ENCODE measurements around the gene PLCB1. TPM values are rescaled to one million over a fixed set of nuclear protein-coding genes. Genes with fewer than 3 reads are reported as not detected.

PLCB1 gene
- total and polyA plus RNA-seq, 2 of the 4 experiments (the other 2 are of a cell fraction) = 5.6 to 16.1 TPM

GRCh38 chr20:8647961-8648441 lies 515.9 kb downstream of the PLCB1 start:
- ChIA-PET POLR2A (ENCODE audit: unreplicated experiment) (no interaction called here), CTCF (no interaction called here)
- Histone ChIP-seq H3K23ac (ENCODE audit: low read depth, low read length) (no peak overlapping the region), H4K8ac (ENCODE audit: low read depth in 2 of 2, low read length in 2 of 2) (peak overlapping the region; percentile 2 to 73; a peak in 3 of 4 replicates), H2BK120ac (ENCODE audit: low read depth, low read length) (peak overlapping the region; percentile 58), H4K20me1 (ENCODE audit: insufficient read depth, low read length) (no peaks in the 10 kb centered on the region), H3K79me1 (ENCODE audit: low read depth in 1 of 2, low read length in 2 of 2) (no peaks in the 10 kb centered on the region), H3K4me2 (ENCODE audit: low read depth, low read length) (no peak overlapping the region), H3K27me3 (ENCODE audit: control insufficient read depth, insufficient read depth, low read length) (no peaks in the 10 kb centered on the region), H3K9me1 (ENCODE audit: insufficient read depth, low read length) (no peaks in the 10 kb centered on the region), H4K91ac (ENCODE audit: insufficient read depth, low read depth, low read length) (peak overlapping the region; percentile 78), H2AFZ (replicated peaks; ENCODE audit: low read length, poor library complexity) (no peak overlapping the region), H2BK5ac (ENCODE audit: low read depth, low read length, poor library complexity, severe bottlenecking) (no peak overlapping the region), H3K18ac (ENCODE audit: low read depth, low read length) (peak overlapping the region; percentile 24; the same call in 1 of the 2 replicates), H2AK9ac (replicated peaks; ENCODE audit: low read depth, low read length, poor library complexity) (no peak overlapping the region), H3K56ac (ENCODE audit: extremely low read depth, insufficient read depth, low read length) (no peak overlapping the region), H2AK5ac (ENCODE audit: low read depth, low read length) (peak overlapping the region; percentile 66; the same call in 1 of the 2 replicates), H3K36me3 (ENCODE audit: control insufficient read depth, insufficient read depth, low read length) (no peaks in the 10 kb centered on the region), H3K4ac (ENCODE audit: low read depth, low read length) (peak overlapping the region; percentile 45), H2BK20ac (ENCODE audit: low read depth, low read length) (peak overlapping the region; percentile 27), H3K9ac (ENCODE audit: low read depth, low read length) (no peak overlapping the region), H3K27ac (ENCODE audit: insufficient read depth, low read length) (no peak overlapping the region), H4K5ac (ENCODE audit: low read depth, low read length) (no peak overlapping the region), H3K9me3 (ENCODE audit: control insufficient read depth, insufficient read depth, low read length) (no peaks in the 10 kb centered on the region), H3K4me3 (ENCODE audit: insufficient read depth, low read depth, low read length) (no peak overlapping the region), H3K14ac (replicated peaks; ENCODE audit: low read depth, low read length) (peak overlapping the region; percentile 31; the same call in 1 of the 2 replicates), H2BK15ac (ENCODE audit: low read depth, low read length) (no peak overlapping the region), H3K4me1 (ENCODE audit: control insufficient read depth, insufficient read depth, low read length) (peaks cover 2% of the 10 kb centered on the region; the same call in 1 of the 2 replicates)
- in situ Hi-C loops (cut with MboI; ENCODE audit: low sequenced_read_pairs) (no loop called here), dilution Hi-C loops (cut with HindIII; ENCODE audit: low sequenced_read_pairs, unreplicated experiment) (no loop called here), intact Hi-C loops (cut with micrococcal nuclease) (no loop called here)
- TF ChIP-seq BHLHE40 (IDR thresholded peaks at IDR 0.05; ENCODE audit: low read depth, low read length) (no peak), MAZ (IDR thresholded peaks at IDR 0.05; ENCODE audit: borderline replicate concordance, low read depth, low read length) (no peak), CTCF (conservative IDR thresholded peaks at IDR 0.05; ENCODE audit: low read depth, low read length) (no peak), ELK1 (IDR thresholded peaks at IDR 0.05; ENCODE audit: borderline replicate concordance, low read depth, low read length) (no peak), USF2 (IDR thresholded peaks at IDR 0.05; ENCODE audit: low read depth, low read length) (no peak), MAFK (IDR thresholded peaks at IDR 0.05; ENCODE audit: low read depth, low read length) (no peak), RCOR1 (IDR thresholded peaks at IDR 0.05; ENCODE audit: insufficient replicate concordance, low read length) (no peak), POLR2A (IDR thresholded peaks at IDR 0.05; ENCODE audit: low read depth, low read length) (no peak)
- WGBS, 2 experiments (ENCODE audit: extremely low coverage in 2 of 2, insufficient read length in 1 of 2) = 100% methylated on average over 1 of the region's 5 CpGs; no CpG with 5 or more reads in 1 of the 2 experiments
- no TSS peak for BruUV-seq (replicated peaks)
- ATAC-seq (ENCODE audit: low read depth) (no peak), DNase-seq (no peak)
